Retina (tissue), 1 donor: ENCODE results near the gene P2RX3.

ENCODE experiments used
- DNase-seq: peaks from one replicate; pipeline ENCODE4 v3.0.0-alpha.2; 2016

The P2RX3 gene

GRCh38 chr11:57376095-57377090 lies 38.2 kb downstream of the P2RX3 start:
- no peak for DNase-seq

DNA sequence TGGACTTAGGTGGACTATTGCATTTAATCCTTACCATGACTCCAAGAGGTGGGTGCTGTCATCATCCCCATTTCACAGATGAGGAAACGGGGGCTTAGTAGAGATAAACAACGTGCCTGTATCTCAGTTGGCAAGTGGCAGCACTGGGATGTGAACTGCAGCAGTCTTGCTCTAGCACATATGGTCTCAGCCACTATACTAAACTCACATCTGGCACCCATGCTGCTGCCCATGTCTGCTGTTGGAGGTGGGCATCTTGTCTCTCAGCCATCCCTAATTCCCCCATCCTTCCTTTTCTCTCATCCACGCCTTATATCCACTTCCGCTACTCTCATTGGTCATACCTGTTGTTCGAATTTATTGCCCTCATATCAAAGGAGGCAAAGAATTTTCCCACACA lies 39.0 kb downstream of the P2RX3 start:
- no peak for DNase-seq

DNA sequence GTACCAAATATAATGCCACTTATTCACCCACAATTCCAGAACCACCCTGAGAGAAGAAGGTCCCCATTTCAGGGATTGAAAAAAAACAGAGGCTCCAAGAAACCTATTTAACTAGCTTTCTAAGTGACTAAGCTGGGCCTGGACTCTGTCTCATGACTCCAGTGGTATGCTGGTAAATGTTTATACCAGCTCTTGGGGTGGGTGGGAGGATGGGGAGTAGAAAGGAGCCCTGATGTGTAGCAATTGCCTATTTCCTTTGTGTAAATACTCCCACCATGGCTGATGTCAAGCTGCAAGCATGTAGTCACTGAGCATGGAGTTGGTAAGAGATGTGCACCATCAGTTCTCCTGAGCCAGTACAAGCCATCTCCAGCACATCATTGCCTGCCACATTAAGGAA lies 40.0 kb downstream of the P2RX3 start:
- no peak for DNase-seq

DNA sequence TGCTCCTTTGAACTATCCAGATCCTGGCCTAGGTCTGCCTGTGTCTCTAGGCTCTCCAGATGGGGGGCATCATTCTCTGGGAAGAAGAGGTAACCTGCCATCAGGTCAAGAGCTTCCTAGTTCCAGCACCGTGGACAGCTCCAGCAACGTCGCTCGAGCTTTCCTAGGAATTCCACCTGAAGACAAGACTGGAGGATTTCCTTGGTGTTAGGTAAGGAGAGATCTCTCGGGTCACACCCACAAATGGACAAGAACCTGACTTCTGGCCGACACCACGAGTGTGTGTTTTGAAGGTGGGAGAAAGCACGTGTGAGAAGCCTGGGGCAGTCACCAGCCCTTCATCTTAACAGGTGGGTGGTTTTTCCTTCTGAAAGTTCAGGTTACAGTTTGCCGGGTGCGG lies 41.6 kb downstream of the P2RX3 start:
- DNase-seq = no peak

- no peak for DNase-seq
Measured at GRCh38 chr11:57380975-57381374, 42.8 kb downstream of the P2RX3 start, which contains the start of gene PRG3. TSS of gene PRG3 (minus strand) at chr11:57381150. CDS start at chr11:57380708, 442 bp downstream.

DNA sequence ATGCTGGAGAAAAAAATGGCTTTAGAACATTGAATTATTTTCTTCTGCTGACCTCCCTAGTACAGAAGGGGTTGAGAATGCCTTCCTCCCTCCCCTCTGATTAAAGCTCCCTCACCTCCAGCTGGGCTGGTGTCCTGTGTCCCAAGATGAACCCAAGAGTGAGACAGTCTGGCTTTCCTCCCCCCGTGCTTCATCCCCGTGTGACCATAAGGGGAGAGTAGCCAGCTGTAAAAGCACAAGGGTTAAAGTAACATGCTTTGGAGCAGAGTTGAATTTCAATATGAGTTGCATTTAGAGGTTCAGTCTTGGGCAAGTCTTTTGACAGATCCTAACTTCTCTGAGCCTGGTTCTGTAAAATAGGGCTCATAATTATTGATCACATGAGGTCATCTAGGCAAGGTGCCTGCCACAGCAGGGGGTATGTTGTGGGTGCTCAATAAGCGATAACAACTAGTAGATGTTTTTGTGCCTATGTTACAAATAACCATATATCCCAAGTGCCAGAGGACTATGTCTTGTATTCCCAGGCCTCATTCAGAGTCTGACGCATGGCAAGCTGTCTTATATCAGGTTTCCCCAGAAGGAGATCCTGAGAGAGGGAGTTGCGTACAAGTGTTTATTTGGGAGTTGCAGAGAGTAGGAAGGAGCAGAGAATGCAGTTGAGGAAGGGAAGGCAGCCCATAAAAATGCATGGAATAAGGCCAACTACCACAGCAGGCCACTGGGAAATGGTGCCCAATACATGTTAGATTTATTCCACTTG lies 48.2 kb downstream of the P2RX3 start:
- DNase-seq = no peak

GRCh38 chr11:57387289-57388030 lies 49.3 kb downstream of the P2RX3 start:
- no peak for DNase-seq

DNA sequence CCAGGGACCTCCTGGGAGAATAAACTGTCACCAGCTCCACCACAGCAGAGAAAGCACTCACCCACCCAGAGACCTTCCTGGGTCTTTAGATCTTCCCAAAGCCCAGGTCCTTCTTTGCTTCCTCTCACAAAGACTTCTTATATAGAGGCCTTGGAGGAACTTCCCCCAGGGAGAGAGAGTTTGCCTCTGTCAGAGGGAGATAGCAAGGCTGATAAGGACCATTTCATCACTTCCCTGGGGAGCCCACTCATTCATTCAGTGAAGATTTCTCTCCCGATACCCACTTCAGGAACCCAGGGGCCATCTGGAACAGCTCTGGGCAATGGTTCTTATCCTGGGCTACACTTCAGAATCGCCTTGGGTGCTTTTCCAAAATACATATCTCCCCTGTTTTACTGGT lies 52.4 kb downstream of the P2RX3 start, which contains the start of gene PRG2:
Gene PRG2, minus strand, starts transcription at position 116 of the 400 bp plus-strand sequence. CDS start 706 bp downstream, outside the sequence.
- DNase-seq = no peak

DNA sequence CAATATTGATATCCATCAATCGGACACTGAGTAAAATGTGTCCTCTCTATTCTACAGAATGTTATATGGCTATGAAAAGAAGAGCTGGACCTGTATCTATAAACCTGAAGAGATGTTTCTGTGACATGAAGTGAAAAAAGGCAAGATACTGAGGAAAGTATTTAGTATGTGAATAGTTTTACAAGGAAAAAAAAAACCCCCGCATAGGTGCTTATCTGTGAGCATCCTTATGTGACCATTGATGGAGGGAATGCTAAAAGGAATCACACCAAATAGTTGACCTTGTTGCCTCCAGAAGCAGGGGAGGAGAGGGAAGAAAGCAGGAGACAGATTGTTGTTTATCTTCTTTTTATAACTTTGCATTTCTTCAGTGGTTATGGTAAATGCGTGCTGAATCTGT lies 53.0 kb downstream of the P2RX3 start:
- no peak for DNase-seq

GRCh38 chr11:57391539-57391938 lies 53.4 kb downstream of the P2RX3 start:
- no peak for DNase-seq

DNA sequence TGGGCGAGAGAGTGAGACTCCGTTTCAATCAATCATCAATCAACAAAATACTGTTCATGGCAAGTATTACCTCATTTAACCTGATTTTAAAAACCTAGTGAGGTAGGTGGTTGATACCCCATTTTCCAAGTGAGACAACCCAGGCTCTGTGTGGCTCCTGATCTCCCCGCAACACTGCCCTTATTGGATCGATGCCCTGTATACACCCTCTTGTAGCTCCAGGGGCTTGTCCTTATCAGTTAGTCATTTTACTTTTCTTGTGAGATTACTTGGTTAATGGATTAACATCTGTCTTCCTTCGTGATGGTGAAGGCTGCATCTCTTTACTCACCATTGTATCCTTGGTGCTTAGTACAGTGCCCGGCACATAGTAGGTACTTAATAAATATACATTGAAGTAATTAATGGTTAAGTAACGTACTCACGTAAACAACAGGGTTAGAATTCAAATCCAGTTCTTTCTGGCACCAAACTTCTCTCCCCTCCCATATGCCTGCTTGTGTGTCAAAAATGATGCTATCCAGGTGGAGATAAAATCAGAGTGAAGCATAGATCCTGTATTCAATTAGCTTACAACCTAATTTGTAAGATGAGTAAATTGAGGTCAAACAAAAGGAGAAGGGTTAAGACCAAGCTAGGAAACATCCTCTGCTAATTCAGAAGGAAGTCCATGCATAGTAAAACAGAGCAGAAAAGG lies 54.1 kb downstream of the P2RX3 start:
- DNase-seq = no peak

DNA sequence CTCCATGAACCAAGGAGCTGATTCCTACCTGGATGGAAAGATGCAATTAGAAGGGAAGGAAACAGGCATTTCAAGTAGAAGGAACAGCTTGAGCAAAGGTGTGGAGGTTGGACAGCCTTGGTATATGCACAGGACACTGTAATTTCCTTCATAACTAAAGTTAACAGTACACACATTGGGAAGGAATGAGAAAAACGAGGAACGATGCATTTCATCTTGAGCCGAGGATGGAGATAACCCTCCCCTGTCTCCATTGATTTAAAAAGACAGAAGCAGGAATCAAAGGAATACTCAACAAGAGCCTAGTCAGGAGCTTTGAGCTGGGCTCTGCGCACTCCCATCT lies 54.6 kb downstream of the P2RX3 start:
- DNase-seq = no peak

- no peak for DNase-seq
Measured at GRCh38 chr11:57394203-57394965, 56.2 kb downstream of the P2RX3 start.

GRCh38 chr11:57395905-57396623 lies 57.9 kb downstream of the P2RX3 start:
- no peak for DNase-seq

DNA sequence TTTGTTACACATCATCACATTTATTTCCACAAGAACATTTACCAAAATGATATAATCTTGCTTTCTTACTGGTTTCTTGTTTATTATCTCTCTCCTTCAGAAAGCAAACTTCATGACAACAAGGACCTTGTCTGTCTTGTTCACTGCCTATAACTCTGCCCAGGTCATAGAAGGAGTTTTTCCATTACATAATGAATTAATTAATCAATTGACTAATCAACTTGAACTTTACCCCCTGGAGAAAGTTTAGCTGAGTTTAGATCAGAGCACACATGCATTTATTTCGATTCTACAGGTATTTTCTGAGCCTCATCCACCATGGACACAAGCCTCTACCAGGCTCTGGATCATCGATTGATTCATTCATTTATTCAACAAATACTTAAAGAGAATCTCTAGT lies 58.6 kb downstream of the P2RX3 start:
- no peak for DNase-seq

DNA sequence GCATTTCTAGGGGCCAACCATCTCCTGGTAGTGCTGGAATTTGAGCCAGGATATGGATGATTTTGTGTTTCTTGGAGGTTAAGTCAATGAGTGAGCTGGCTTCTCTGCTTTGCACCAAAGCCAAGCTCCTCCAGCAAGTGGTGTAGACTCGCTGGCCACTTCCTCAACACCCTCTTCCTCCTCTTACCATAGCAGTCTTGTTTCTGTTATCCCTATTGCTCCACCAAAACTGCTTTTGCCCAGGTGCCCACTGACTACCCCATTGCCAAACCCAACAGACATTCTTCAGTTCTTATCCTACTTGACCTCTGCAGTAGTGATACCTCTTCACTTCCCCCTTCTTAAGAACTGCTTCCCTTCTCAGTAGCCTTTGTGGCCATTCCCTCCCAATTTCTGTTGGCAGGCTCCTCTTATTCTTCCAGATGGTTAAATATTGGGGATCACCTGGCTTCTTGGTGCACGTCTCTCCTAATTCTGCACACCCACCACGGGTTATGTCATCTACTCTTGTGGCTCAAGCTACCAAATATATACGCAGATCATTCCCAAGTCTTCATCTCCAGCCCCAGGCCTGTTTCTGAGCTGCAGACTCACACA lies 59.3 kb downstream of the P2RX3 start:
- DNase-seq = no peak

DNA sequence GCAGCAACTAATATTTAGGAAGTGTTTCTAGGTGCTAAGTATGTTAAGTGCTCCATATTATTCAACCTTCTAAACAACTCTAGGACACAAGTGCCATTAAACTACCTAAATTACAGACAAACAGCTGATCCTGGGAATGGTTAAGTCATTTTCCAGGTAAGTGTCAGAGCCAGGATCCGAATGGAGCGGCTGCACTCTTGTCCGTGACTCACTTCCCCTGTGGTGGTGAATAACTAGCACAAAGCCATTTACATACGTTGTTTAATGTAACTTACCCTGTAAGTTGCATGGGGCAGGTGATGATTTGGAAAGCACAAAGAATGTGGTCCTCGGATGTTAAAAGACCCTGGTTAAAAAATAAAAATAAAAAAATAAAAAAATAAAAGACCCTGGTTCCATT lies 61.1 kb downstream of the P2RX3 start:
- no peak for DNase-seq

DNA sequence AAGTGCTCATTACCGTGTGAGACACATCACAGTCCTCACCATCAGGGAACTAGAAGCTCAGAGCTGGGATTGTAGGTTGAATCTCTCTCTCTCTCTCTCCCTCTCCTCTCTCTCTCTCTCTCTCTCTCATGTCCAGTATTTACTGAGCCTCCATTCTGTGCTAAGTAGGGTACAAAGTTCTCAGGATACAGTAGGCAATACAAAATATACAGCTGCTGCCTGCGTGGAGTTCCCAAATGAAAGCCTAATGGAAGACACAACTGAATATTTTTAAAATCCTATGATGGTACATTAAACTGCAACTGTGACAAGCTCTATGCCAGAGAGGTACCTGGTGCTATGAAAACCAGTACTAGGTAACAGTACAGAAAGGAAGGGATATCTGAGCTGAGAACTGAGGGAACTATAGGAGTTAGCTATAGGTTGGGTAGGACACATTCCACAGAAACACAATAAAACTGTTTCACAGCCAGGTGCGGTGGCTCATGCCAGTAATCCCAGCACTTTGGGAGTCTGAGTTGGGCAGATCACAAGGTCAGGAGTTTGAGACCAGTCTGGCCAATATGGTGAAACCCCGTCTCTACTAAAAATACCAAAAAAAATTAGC lies 61.9 kb downstream of the P2RX3 start:
- no peak for DNase-seq

DNA sequence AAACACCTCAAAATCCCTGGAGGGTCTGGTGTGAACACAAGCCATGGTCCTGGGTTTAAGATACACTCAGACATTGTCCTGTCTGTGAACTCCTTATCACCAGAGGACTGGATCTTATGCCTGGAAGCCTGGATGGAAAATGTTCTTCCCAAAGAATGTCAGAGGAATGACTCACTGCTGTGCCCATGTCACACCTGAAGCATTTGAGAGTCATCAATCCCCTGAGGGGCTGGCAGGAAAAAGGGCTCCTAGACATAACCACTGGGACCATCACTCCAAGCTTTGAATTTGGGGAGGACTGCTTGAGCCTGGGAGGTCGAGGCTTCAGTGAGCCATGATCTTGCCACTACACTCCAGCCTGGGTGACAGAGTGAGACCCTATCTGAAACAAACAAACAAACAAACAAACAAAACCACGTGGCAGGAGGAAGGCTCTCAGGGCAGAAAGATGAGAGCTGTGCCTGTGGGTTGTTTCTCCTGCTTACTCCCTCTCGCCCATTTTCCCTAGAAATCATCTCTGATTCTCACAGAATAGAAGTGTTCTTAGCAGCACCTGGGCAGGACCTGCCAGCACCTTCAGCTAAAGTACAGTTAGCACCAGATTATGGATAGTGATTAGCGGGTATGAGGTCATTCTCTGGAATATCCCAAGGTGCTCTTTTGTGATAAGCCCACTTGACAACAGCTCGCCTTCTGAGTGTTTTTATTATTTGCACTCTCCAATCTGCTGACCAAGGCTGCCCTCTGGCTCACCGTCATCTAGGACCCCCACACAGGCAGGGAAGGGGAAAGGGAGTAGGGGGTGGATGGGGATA lies 64.2 kb downstream of the P2RX3 start:
- DNase-seq = no peak
